Measurements from ENCODE around the gene SHC2. TPM values are rescaled to one million over a fixed set of nuclear protein-coding genes. Genes with fewer than 3 reads are reported as not detected.

SHC2 gene
- total and polyA plus RNA-seq, 11 donors = 6.7 to 35.8 (median 14.6) TPM

DNA sequence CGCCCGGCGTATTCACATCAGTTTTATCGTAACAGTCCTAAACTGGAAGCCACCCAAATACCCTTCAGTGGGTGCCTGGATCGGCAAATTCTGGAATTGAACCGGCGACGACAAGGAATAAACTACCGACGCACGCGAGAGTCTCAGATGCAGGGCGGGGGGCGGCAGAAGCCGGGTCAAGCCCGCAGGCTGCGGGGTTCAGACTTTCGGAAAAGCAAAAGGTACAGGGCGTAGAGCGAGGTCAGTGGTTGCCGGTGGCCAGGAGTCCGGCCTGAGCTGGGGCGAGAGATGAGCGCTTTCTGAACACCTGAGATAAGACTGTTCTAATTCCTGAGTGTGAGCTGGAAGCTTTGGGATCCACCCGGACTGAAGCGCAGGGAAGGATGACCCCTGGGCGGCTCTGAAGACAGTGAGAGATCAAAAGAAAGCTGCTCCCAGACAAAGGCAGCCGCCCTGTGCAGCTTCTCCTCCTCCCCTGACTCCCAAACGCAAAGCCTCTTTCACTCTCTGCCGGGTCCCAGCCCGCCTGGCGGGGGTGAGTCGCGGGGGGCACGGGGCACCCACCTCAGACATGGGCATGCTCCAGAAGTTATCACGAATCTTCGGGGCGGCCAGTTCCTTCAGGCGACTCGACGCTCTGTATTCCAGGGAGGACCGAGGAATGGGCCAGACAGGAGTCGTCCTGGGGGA lies 90.0 kb downstream of the SHC2 start:
- intact Hi-C loops (cut with DNase I) = no loop called here
- Histone ChIP-seq H3K27me3 (peaks cover 0 to 54% (median 7%) of the 10 kb centered on the region in 9 donors), H3K27ac (no peak overlapping the region), H3K9me3 (no peaks in the 10 kb centered on the region), H3K4me1 (peaks cover 0 to 19% (median 14%) of the 10 kb centered on the region in 12 donors), H3K4me3 (no peak overlapping the region), H3K36me3 (no peaks in the 10 kb centered on the region)
- no peak for TF ChIP-seq POLR2A (IDR thresholded peaks at IDR 0.05)
- TF ChIP-seq, protein P1, sequence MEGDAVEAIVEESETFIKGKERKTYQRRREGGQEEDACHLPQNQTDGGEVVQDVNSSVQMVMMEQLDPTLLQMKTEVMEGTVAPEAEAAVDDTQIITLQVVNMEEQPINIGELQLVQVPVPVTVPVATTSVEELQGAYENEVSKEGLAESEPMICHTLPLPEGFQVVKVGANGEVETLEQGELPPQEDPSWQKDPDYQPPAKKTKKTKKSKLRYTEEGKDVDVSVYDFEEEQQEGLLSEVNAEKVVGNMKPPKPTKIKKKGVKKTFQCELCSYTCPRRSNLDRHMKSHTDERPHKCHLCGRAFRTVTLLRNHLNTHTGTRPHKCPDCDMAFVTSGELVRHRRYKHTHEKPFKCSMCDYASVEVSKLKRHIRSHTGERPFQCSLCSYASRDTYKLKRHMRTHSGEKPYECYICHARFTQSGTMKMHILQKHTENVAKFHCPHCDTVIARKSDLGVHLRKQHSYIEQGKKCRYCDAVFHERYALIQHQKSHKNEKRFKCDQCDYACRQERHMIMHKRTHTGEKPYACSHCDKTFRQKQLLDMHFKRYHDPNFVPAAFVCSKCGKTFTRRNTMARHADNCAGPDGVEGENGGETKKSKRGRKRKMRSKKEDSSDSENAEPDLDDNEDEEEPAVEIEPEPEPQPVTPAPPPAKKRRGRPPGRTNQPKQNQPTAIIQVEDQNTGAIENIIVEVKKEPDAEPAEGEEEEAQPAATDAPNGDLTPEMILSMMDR (IDR thresholded peaks at IDR 0.05) = no peak
- WGBS, 4 donors = 89 to 92% (median 89%) methylated on average over 40 to 43 of the region's 43 CpGs
- ATAC-seq (no peak), DNase-seq (peak in 1 of 5 donors; percentile 54)

DNA sequence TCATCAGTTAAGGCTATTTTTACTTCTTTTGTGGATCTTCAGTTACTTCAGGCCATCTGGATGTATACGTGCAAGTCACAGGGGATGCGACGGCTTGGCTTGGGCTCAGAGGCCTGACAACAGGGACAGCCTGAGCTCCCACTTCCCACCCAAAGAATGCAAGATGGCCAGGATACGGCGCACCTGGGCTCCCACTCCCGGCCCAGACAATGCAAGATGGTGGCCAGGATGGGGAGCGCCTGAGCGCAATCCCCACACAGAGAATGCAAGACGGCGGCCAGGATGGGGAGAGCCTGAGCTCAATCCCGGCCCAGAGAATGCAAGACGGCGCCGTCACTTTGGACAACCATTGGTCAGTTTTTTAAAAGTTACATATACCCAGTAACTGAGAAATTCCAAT lies 91.0 kb downstream of the SHC2 start:
- TF ChIP-seq POLR2A (IDR thresholded peaks at IDR 0.05) = no peak
- TF ChIP-seq, protein P1 (IDR thresholded peaks at IDR 0.05) = no peak
- intact Hi-C loops (cut with DNase I) = no loop called here
- WGBS, 4 donors = 90 to 96% (median 93%) methylated on average over 14 of the region's 14 CpGs
- H3K4me1 ChIP-seq = peaks cover 0 to 19% (median 14%) of the 10 kb centered on the region in 12 donors
- peak in 1 of 5 donors; percentile 42 for DNase-seq
- no peak overlapping the region for H3K4me3 ChIP-seq
- no peak for ATAC-seq
- H3K27me3 ChIP-seq = peaks cover 0 to 46% (median 7%) of the 10 kb centered on the region in 9 donors
- no peak overlapping the region for H3K27ac ChIP-seq
- no peaks in the 10 kb centered on the region for H3K9me3 ChIP-seq
- H3K36me3 ChIP-seq = no peaks in the 10 kb centered on the region

GRCh38 chr19:369256-369655 lies 91.6 kb downstream of the SHC2 start:
- peaks cover 0 to 39% (median 7%) of the 10 kb centered on the region in 9 donors for H3K27me3 ChIP-seq
- no peak overlapping the region for H3K27ac ChIP-seq
- TF ChIP-seq, protein P1 (IDR thresholded peaks at IDR 0.05) = no peak
- no peak for TF ChIP-seq POLR2A (IDR thresholded peaks at IDR 0.05)
- peak in 1 of 5 donors; percentile 26 for DNase-seq
- no peaks in the 10 kb centered on the region for H3K9me3 ChIP-seq
- ATAC-seq = no peak
- H3K36me3 ChIP-seq = no peaks in the 10 kb centered on the region
- 78 to 90% (median 90%) methylated on average over 12 to 13 of the region's 13 CpGs for WGBS, 4 donors
- H3K4me1 ChIP-seq = peaks cover 0 to 19% (median 14%) of the 10 kb centered on the region in 12 donors
- no peak overlapping the region for H3K4me3 ChIP-seq
- intact Hi-C loops (cut with DNase I) = no loop called here

GRCh38 chr19:368630-369024 lies 92.2 kb downstream of the SHC2 start:
- ATAC-seq = no peak
- TF ChIP-seq, protein P1 (IDR thresholded peaks at IDR 0.05) = no peak
- no peak for TF ChIP-seq POLR2A (IDR thresholded peaks at IDR 0.05)
- H3K36me3 ChIP-seq = no peaks in the 10 kb centered on the region
- 74 to 84% (median 81%) methylated on average over 7 of the region's 7 CpGs for WGBS, 4 donors
- no peak overlapping the region for H3K27ac ChIP-seq
- H3K27me3 ChIP-seq = peaks cover 0 to 33% (median 4%) of the 10 kb centered on the region in 9 donors
- no peaks in the 10 kb centered on the region for H3K9me3 ChIP-seq
- peaks cover 0 to 19% (median 14%) of the 10 kb centered on the region in 12 donors for H3K4me1 ChIP-seq
- intact Hi-C loops (cut with DNase I) = no loop called here
- H3K4me3 ChIP-seq = no peak overlapping the region
- DNase-seq = peak in 1 of 5 donors; percentile 42
